Activated CD4-positive, alpha-beta T cell treated with anti-CD3 and anti-CD28 coated beads, Interleukin-2, amount 10 ng/mL, durations not matched to agents 7 days and 5 days (primary cell): ENCODE measurements around the gene TCFL5. TPM values are rescaled to one million over a fixed set of nuclear protein-coding genes. Genes with fewer than 3 reads are reported as not detected.

Experiments
- CTCF ChIA-PET: fragments of 350-600 bp; sonication (Branson Sonifier 250); formaldehyde crosslinking; loops from one replicate; lab custom pipeline; 2021; ENCODE audit warnings: antibody characterized with exemption; lab: Charles Lee
- POLR2A ChIA-PET: fragments of 350-600 bp; sonication (Branson Sonifier 250); formaldehyde crosslinking; loops from one replicate; lab custom pipeline; 2021; ENCODE audit warnings: antibody characterized with exemption; lab: Charles Lee
- DNase-seq: peaks from one replicate; pipeline ENCODE4 v3.0.0-alpha.2; 2020
- H3K27ac Mint-ChIP-seq: one replicate; pipeline ENCODE4 v1.8.0; 2021; ENCODE audit warnings: mild to moderate bottlenecking, moderate library complexity, mixed read lengths
- H3K27me3 Mint-ChIP-seq: one replicate; pipeline ENCODE4 v1.8.0; 2021; ENCODE audit warnings: mixed read lengths
- H3K36me3 Mint-ChIP-seq: one replicate; pipeline ENCODE4 v1.8.0; 2021; ENCODE audit warnings: low read depth, mixed read lengths
- H3K4me1 Mint-ChIP-seq: one replicate; pipeline ENCODE4 v1.8.0; 2021; ENCODE audit warnings: mixed read lengths
- H3K4me3 Mint-ChIP-seq: one replicate; pipeline ENCODE4 v1.8.0; 2021; ENCODE audit warnings: mild to moderate bottlenecking, moderate library complexity, mixed read lengths
- H3K9me3 Mint-ChIP-seq: one replicate; pipeline ENCODE4 v1.8.0; 2021; ENCODE audit warnings: mixed read lengths
- total RNA-seq, 2 experiments: library from RNA; stranded (reverse); gene quantifications; one replicate each; pipeline ENCODE4 v1.2.3, GENCODE V29; 2021

The TCFL5 gene
- total RNA-seq, 2 experiments from 2014 or later, result 7.9 to 8.4 TPM

DNA sequence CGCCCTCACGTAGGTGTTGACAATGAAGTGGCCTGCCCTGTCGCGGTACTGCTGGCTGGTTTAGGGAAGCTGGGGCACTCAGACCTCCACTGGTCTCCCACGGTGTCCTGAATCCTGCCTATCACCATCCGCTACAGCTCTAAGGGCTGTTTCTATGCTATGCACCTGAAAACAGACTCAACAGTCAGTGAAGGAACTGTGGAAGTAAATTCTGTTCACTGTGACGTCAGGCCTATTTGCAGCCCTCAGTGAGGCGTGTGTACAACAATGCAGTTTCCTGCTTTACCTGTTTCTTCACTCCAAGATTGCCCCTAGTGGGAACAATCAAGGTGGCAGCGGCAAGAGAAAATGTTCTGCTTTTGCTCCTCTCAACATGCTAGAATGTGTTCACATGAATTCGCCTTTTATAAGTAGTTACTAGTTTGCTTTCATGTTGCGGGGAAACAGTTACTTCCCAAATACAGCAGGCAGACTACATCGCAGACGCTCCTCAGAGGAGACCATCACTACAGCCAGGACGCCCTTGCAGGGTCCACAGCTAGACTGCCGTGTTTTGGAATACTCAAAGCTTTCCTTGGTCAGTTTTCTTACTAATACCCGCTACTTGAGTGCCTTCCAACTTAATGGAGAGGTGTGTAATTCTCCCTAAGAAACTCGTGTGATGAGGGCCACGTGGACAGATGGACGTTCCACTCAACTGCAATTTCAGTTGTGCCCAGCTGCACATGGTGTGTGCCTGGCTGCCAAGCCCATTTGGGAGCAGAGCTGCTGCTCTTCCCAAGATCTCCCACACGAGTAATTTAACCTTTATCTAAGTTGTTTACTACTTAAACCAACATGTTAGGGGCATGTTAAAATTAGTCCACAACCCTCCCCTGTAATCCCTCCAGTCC lies 39.3 kb upstream of the TCFL5 start:
- ChIA-PET POLR2A (no interaction called here), CTCF (interaction anchor here (0.5 to 1.6 kb wide), 7 partner anchors 11 to 74 kb away, joined by 3 to 5 read pairs (median 3); no protein-coding TSS in a partner anchor)
- peaks cover 43% of the 10 kb centered on the region for H3K4me1 Mint-ChIP-seq
- peaks cover 40% of the 10 kb centered on the region for H3K36me3 Mint-ChIP-seq
- H3K27me3 Mint-ChIP-seq, result no peaks in the 10 kb centered on the region
- no peaks in the 10 kb centered on the region for H3K9me3 Mint-ChIP-seq
- no peak overlapping the region for H3K4me3 Mint-ChIP-seq
- peak overlapping the region; percentile 80 for H3K27ac Mint-ChIP-seq
- DNase-seq, result peak; percentile 22

DNA sequence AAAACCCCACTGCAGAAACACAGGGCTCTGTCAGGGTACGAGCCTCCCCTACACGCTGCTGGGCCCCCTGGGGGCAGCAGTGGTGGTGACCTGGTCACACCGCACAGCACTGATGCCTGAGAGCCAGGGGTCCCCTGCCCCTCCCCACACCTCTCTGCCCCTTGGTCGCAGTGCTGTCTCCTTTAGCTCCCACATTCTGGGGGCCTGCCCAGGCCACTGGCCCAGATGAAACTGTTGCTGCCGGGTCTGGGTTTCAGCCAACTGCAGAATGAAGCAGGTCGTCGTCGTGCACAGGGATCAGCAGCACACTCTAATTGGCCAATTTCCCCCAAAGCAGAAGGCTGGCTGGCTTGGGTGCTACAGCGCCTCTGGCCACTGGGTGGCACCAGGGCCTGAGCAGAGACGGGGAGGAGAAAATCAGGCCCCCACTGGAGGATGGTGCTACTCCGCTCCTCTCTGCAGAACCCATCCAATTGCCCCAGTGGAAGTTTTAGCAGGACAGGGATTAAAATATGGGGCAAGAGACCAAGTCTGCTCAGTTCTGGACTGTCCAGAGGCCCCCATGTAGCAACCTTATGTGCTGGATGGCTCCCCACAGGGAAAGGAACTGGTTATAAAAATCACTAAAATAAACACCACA lies 38.5 kb upstream of the TCFL5 start:
- peaks cover 41% of the 10 kb centered on the region for H3K36me3 Mint-ChIP-seq

DNA sequence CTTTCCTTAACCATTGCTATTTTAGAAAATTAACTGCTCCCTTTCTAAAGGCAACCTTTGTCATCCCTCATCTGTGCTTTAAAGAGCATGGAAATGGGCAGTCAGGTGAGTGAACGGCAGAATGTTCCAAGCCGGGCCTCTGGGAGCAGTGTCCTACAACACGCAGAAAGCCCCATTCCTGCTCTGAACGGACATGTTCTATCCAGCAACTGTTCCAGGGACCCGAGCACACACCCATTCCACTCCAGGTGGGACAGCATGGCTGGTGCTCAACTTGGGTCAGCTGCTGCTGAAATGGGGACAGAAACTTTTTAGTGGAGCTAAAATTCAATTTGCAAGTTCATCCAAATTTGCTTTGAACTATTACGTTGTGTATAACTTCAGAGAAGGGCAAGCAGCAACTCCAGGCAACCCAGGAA lies 38.0 kb upstream of the TCFL5 start:
- no peaks in the 10 kb centered on the region for H3K9me3 Mint-ChIP-seq
- peaks cover 37% of the 10 kb centered on the region for H3K36me3 Mint-ChIP-seq
- POLR2A ChIA-PET, result no interaction called here
- DNase-seq, result no peak
- no peak overlapping the region for H3K4me3 Mint-ChIP-seq
- peak overlapping the region; percentile 80 for H3K27ac Mint-ChIP-seq
- peaks cover 41% of the 10 kb centered on the region for H3K4me1 Mint-ChIP-seq
- CTCF ChIA-PET, result interaction anchor here (0.8 to 1.6 kb wide), 8 partner anchors 8 to 79 kb away, joined by 3 to 5 read pairs (median 3); no protein-coding TSS in a partner anchor
- H3K27me3 Mint-ChIP-seq, result no peaks in the 10 kb centered on the region

More for the DNA sequence above, 38.5 kb upstream of the TCFL5 start:
- H3K9me3 Mint-ChIP-seq, result no peaks in the 10 kb centered on the region
- no peaks in the 10 kb centered on the region for H3K27me3 Mint-ChIP-seq
- POLR2A ChIA-PET, result no interaction called here
- H3K4me1 Mint-ChIP-seq, result peaks cover 43% of the 10 kb centered on the region
- CTCF ChIA-PET, result interaction anchor here (0.8 to 1.6 kb wide), 8 partner anchors 9 to 75 kb away, joined by 3 to 5 read pairs (median 4); no protein-coding TSS in a partner anchor
- H3K27ac Mint-ChIP-seq, result peak overlapping the region; percentile 80
- DNase-seq, result peak; percentile 77
- no peak overlapping the region for H3K4me3 Mint-ChIP-seq

DNA sequence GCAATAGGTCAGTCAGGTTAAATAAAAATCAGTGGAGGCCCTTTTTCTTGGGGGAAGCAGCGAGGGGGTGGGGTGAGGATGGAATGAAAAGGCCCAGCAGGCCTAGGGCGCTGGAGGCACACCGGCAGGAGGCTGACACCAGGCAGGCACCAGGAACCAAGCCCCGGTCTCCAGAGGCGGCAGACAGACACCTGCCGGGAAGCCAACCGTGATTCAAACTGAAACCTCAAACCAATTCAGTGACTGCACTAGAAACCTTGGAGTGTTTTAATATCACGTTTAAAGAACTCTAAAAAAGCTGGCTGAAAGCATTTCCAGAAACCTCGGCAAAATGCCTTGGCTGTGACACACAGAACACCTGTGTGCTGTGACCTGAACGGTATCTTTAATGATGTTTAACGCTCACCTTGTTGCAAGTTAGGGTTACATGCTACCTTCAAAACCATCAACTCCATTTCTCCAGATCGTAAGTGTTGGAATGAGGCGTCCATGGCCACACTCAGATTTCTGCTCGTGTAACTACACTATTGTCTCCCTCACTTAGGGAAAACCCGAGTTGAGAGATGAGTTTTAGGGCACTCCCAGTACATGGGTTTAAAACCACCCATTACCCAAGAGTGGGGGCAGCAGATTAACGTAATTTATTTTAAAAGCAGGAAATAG lies 37.5 kb upstream of the TCFL5 start:
- Mint-ChIP-seq H3K4me1 (peaks cover 39% of the 10 kb centered on the region), H3K9me3 (no peaks in the 10 kb centered on the region), H3K27ac (peak overlapping the region; percentile 58), H3K36me3 (peaks cover 37% of the 10 kb centered on the region), H3K27me3 (no peaks in the 10 kb centered on the region), H3K4me3 (no peak overlapping the region)
- CTCF ChIA-PET, result interaction anchor here (0.8 to 1.6 kb wide), 6 partner anchors 8 to 79 kb away, joined by 3 to 5 read pairs (median 3); no protein-coding TSS in a partner anchor
- POLR2A ChIA-PET, result no interaction called here
- DNase-seq, result no peak

DNA sequence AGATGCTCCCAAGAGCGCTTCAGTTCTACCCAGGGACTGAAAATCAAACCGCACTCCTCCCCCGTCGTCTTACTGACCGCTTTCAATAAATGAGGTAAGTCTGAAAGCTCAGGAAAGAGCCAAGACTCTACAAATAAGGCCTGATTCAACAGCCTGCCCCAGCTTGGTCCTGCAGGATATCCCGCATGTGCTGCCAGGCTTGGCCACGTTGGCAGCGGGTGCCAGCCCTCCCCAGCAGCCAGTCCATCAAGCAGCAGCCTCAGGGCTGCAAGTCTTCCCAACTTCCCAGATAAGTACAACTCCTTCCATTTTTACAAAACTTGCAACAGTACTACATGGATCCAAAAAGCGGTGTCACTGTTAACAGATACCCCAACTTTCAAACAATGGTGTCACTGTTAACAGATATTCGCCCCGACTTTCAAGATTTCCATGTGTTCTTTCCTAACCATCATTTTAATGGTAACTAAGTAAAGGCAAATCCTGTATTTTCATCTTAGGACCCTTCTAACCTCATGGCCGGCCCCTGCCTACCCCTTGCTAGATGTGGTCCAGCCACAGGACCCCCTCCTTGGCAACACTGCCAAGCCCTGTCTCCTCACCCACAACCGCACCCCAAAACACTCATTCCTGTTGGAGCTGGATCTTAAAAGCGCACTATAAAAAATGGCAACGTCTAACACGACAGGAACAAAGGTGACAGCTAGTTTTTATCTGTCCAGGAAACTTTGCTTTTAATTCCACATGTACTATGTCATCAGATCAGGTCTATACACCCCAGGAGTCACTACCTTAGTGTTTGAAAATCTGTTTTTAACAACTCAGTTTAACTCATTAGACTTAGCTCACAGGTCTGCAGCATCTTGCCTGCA lies 36.7 kb upstream of the TCFL5 start:
- Mint-ChIP-seq H3K36me3 (peaks cover 42% of the 10 kb centered on the region), H3K4me1 (peaks cover 39% of the 10 kb centered on the region), H3K4me3 (no peak overlapping the region), H3K27me3 (no peaks in the 10 kb centered on the region), H3K27ac (no peak overlapping the region), H3K9me3 (no peaks in the 10 kb centered on the region)
- ChIA-PET POLR2A (no interaction called here), CTCF (interaction anchor here (1.1 to 1.5 kb wide), 4 partner anchors 9 to 35 kb away, joined by 3 to 4 read pairs (median 4); no protein-coding TSS in a partner anchor)
- DNase-seq, result no peak

DNA sequence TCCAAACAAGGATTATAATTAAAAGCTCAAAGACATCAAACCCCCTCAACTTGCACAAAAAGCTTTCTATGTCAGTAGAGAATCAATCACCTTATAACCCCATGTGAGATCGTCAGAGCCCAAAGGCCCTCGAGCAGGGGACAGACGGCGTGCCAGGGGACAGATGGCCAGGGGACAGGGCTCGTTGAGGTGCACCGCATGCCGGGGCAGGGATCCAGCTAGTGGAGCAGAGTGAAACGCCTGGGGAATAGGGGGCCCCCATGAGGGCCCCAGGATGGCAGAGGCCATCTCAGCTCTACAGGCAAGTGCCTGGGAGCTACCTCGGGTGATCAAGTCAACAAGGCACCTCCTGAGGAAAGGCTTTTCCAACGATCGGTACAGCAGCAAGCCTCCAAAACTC lies 36.0 kb upstream of the TCFL5 start:
- DNase-seq, result no peak
- peaks cover 47% of the 10 kb centered on the region for H3K36me3 Mint-ChIP-seq
- POLR2A ChIA-PET, result no interaction called here

DNA sequence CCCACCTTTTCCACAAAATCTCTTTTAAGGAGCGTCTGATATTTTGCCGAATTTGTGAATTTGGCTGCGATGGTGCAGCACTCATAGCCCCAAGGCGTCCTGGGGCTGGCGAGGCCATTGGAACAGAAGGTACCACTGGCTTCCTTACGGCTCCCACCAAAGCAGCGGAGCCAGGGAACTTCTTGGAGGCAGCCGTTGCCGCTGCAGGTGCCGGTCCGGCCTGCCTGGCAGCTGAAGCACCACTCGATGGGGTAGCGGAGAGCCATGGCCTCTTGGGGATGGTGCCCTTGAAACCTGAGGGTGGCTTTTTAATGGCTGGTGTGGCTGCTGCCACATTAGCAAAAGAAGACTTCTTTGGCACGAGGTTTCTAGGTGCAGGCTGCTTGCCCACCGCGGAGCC lies 34.9 kb upstream of the TCFL5 start:
- Mint-ChIP-seq H3K4me3 (no peak overlapping the region), H3K27me3 (no peaks in the 10 kb centered on the region), H3K9me3 (no peaks in the 10 kb centered on the region), H3K27ac (no peak overlapping the region), H3K36me3 (peaks cover 52% of the 10 kb centered on the region), H3K4me1 (peaks cover 53% of the 10 kb centered on the region)
- DNase-seq, result no peak
- ChIA-PET POLR2A (no interaction called here), CTCF (no interaction called here)

More for the DNA sequence above, 36.0 kb upstream of the TCFL5 start:
- no peaks in the 10 kb centered on the region for H3K27me3 Mint-ChIP-seq
- H3K4me3 Mint-ChIP-seq, result no peak overlapping the region
- no peaks in the 10 kb centered on the region for H3K9me3 Mint-ChIP-seq
- peak overlapping the region; percentile 22 for H3K27ac Mint-ChIP-seq
- H3K4me1 Mint-ChIP-seq, result peaks cover 45% of the 10 kb centered on the region
- CTCF ChIA-PET, result interaction anchor here (0.9 to 1.5 kb wide), 4 partner anchors 9 to 111 kb away, joined by 3 to 4 read pairs (median 4); no protein-coding TSS in a partner anchor

DNA sequence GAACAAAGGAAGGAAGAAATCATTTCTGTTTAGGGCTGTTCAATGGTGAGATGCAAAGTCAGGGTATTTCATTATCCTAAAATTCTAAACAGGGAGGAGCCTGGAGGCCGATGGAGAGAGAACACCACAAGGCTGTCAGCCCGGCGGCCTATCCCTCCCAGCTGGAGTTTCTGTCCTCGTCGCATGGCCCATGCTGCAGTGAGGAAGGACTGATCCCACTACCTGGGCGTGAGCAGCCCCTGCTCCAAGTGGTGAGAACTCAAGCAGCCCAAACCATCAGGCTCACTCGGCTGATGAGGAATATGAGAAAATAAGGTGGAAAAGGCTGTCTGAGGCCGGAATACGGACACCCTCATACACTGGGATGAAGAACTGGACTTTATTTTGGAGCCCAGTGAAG lies 33.9 kb upstream of the TCFL5 start:
- H3K4me3 Mint-ChIP-seq, result no peak overlapping the region
- peaks cover 55% of the 10 kb centered on the region for H3K36me3 Mint-ChIP-seq
- ChIA-PET POLR2A (no interaction called here), CTCF (interaction anchor here (0.5 kb wide), 1 partner anchor 396 kb away, joined by 4 read pairs; no protein-coding TSS in a partner anchor)
- no peak for DNase-seq
- H3K9me3 Mint-ChIP-seq, result no peaks in the 10 kb centered on the region
- H3K27me3 Mint-ChIP-seq, result no peaks in the 10 kb centered on the region
- peaks cover 53% of the 10 kb centered on the region for H3K4me1 Mint-ChIP-seq
- peak overlapping the region; percentile 71 for H3K27ac Mint-ChIP-seq

DNA sequence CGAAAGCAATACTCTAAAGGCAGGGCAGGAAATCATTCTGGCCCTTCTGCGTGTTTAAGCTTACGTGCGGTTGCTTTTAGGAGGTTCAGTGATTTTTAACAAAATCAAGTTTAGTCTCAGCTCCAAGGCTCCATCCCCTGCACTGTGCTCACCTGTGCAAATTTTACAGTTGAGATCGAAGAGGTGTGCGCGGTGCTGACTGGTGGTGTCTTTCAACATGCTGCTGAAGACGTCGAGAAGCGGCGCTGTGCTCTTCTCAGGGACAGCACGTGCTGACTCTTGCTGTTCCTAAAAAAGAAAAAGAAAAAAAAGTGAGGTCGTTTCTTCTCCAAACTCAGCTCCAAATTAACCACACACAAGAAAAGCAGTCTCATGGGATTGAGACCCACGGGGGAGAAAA lies 32.6 kb upstream of the TCFL5 start:
- POLR2A ChIA-PET, result interaction anchor here (1.5 kb wide), 1 partner anchor 24 kb away, joined by 4 read pairs; no protein-coding TSS in a partner anchor
- H3K36me3 Mint-ChIP-seq, result peaks cover 64% of the 10 kb centered on the region

DNA sequence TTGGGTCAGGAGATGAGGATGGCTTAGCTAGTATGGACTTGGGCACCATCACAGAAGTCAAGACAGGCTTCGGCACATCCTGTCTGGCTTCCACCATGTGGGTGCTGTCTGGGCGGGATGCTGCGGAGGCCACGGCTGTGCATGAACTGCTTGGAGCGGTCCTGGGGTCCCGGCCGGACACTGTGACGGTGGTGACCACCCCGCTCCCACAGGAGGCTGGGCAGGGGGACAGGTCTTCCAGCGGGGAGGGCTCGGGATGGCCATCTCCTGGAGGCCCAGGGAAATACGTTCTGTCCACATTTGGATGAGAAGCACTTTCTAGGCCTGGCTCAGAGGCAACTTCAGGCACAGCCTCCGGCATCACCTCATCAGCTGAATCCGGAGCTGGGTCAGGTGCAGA lies 32.1 kb upstream of the TCFL5 start:
- DNase-seq, result no peak
- Mint-ChIP-seq H3K9me3 (no peaks in the 10 kb centered on the region), H3K4me3 (no peak overlapping the region), H3K4me1 (peaks cover 38% of the 10 kb centered on the region), H3K27me3 (no peaks in the 10 kb centered on the region), H3K36me3 (peaks cover 63% of the 10 kb centered on the region), H3K27ac (peak overlapping the region; percentile 87)
- ChIA-PET POLR2A (interaction anchor here (1.5 kb wide), 1 partner anchor 25 kb away, joined by 4 read pairs; no protein-coding TSS in a partner anchor), CTCF (interaction anchor here (0.9 to 1.2 kb wide), 4 partner anchors 12 to 34 kb away, joined by 3 read pairs; no protein-coding TSS in a partner anchor)

More for the DNA sequence above, 32.6 kb upstream of the TCFL5 start:
- DNase-seq, result no peak
- Mint-ChIP-seq H3K27me3 (no peaks in the 10 kb centered on the region), H3K9me3 (no peaks in the 10 kb centered on the region), H3K4me1 (peaks cover 44% of the 10 kb centered on the region), H3K4me3 (no peak overlapping the region), H3K27ac (no peak overlapping the region)
- CTCF ChIA-PET, result interaction anchor here (0.9 to 1.2 kb wide), 5 partner anchors 12 to 34 kb away, joined by 3 read pairs; no protein-coding TSS in a partner anchor
